A549 (cell line): ENCODE measurements around the gene CERS6. TPM values are rescaled to one million over a fixed set of nuclear protein-coding genes. Genes with fewer than 3 reads are reported as not detected.

ENCODE experiments used
- ATAC-seq, 2 experiments: fragments of 200-7000 bp in 1 of 2; fragments of >200 bp in 1 of 2; cut with Nextera tagmentation in 1 of 2; cut with Tn5 transposase in 1 of 2; 3 replicates each; pipeline versions ENCODE4 v1.8.0 to v1.9.1; 2018 to 2020; ENCODE audit warnings: mild to moderate bottlenecking in 1 of 2, moderate library complexity in 1 of 2
- CTCF ChIA-PET: fragments of 300-600 bp; sonication (Branson Sonifier 250); formaldehyde crosslinking; extraction: SDS; loops from one replicate; lab custom pipeline; 2021; ENCODE audit warnings: antibody characterized with exemption, inconsistent platforms; lab: Yijun Ruan, JAX
- POLR2A ChIA-PET: fragments of 350-600 bp; formaldehyde crosslinking; extraction: SDS; loops from one replicate; lab custom pipeline; 2021; ENCODE audit warnings: antibody characterized with exemption, inconsistent platforms; lab: Yijun Ruan, JAX
- DNase-seq, 2 experiments: peaks; one replicate each; pipeline versions ENCODE4 v3.0.0 to v3.0.0-alpha.2; 2011 to 2016; ENCODE audit warnings: low read depth in 1 of 2, low spot score in 1 of 2
- FAIRE-seq: peaks from 2 replicates; lab custom pipeline; 2011; peaks lifted over from hg19 to GRCh38; lab: Jason Lieb, UNC
- H3K27ac ChIP-seq, 2 experiments: fragments of >200 bp; sonication (Bioruptor Twin); formaldehyde crosslinking; 3 replicates each; pipeline ENCODE4 v1.5.1; 2016 to 2017
- H3K4me1 ChIP-seq: fragments of >200 bp; sonication (Bioruptor Twin); formaldehyde crosslinking; 3 replicates; pipeline ENCODE4 v1.6.1; 2016
- H3K4me2 ChIP-seq: fragments of >200 bp; sonication (Bioruptor Twin); formaldehyde crosslinking; 3 replicates; pipeline ENCODE4 v1.6.1; 2016
- H3K4me3 ChIP-seq: fragments of >200 bp; sonication (Bioruptor Twin); formaldehyde crosslinking; 3 replicates; pipeline ENCODE4 v1.5.1; 2016
- H3K9me3 ChIP-seq: fragments of >200 bp; sonication (Bioruptor Twin); formaldehyde crosslinking; 3 replicates; pipeline ENCODE4 v1.6.1; 2016
- ATOH8 ChIP-seq: fragments of 250-450 bp; sonication (Bioruptor Pico); IDR thresholded peaks from 2 replicates; pipeline ENCODE4 v1.5.0; 2020; ENCODE audit warnings: low read depth, mild to moderate bottlenecking, moderate library complexity
- BHLHE40 ChIP-seq: IDR thresholded peaks from 2 replicates; pipeline ENCODE4 v1.6.1; 2012; ENCODE audit warnings: low read depth, low read length, inconsistent platforms
- CTCF ChIP-seq: fragments of >200 bp; sonication (Bioruptor Twin); formaldehyde crosslinking; IDR thresholded peaks from 3 replicates; pipeline ENCODE4 v1.5.1; 2016
- EHF ChIP-seq: fragments of 250-450 bp; sonication (Bioruptor Pico); IDR thresholded peaks from 2 replicates; pipeline ENCODE4 v1.5.0; 2020; ENCODE audit warnings: mild to moderate bottlenecking
- EHMT2 ChIP-seq: fragments of 200-600 bp; sonication (generic); IDR thresholded peaks from 2 replicates; pipeline ENCODE4 v1.6.1; 2016; ENCODE audit warnings: antibody characterized with exemption, low read depth, mild to moderate bottlenecking, moderate library complexity
- ESRRA ChIP-seq: fragments of 150-350 bp; IDR thresholded peaks from 2 replicates; pipeline ENCODE4 v1.6.1; 2014; ENCODE audit warnings: mild to moderate bottlenecking, low read length, borderline replicate concordance
- FOSL2 ChIP-seq, 2 experiments: fragments of 450-650 bp in 1 of 2; fragments of >200 bp in 1 of 2; sonication (Bioruptor Twin) in 1 of 2; formaldehyde crosslinking; IDR thresholded peaks; 2 replicates each; pipeline versions ENCODE4 v1.5.0 to v1.6.1; 2016 to 2020; ENCODE audit warnings: mild to moderate bottlenecking in 1 of 2, moderate library complexity in 1 of 2
- FOXS1 ChIP-seq: fragments of 250-450 bp; sonication (Bioruptor Pico); IDR thresholded peaks from 2 replicates; pipeline ENCODE4 v1.5.0; 2020; ENCODE audit warnings: mild to moderate bottlenecking, moderate library complexity
- HDAC2 ChIP-seq: fragments of 200-600 bp; sonication (generic); IDR thresholded peaks from 2 replicates; pipeline ENCODE4 v1.6.1; 2016
- HES2 ChIP-seq: fragments of >200 bp; sonication (Bioruptor Twin); formaldehyde crosslinking; IDR thresholded peaks from 2 replicates; pipeline ENCODE4 v1.6.1; 2016
- HMGXB4 ChIP-seq: fragments of 250-450 bp; sonication (Bioruptor Pico); IDR thresholded peaks from 2 replicates; pipeline ENCODE4 v1.5.0; 2021; ENCODE audit warnings: mild to moderate bottlenecking, moderate library complexity, borderline replicate concordance
- MYC ChIP-seq: IDR thresholded peaks from 2 replicates; pipeline ENCODE4 v1.6.1; 2012; ENCODE audit warnings: mild to moderate bottlenecking, inconsistent platforms, low read length, improper control_type of control experiment, borderline replicate concordance
- PBX3 ChIP-seq: IDR thresholded peaks from 2 replicates; pipeline ENCODE4 v1.6.1; 2012
- POLR2A ChIP-seq: IDR thresholded peaks from 2 replicates; pipeline ENCODE4 v1.6.1; 2012; ENCODE audit warnings: mild to moderate bottlenecking, low read length
- REST ChIP-seq: fragments of 200-600 bp; sonication (generic); IDR thresholded peaks from 2 replicates; pipeline ENCODE4 v1.6.1; 2016; ENCODE audit warnings: antibody characterized with exemption, mild to moderate bottlenecking, moderate library complexity
- SREBF2 ChIP-seq: fragments of 450-650 bp; IDR thresholded peaks from 2 replicates; pipeline ENCODE4 v1.6.1; 2014; ENCODE audit warnings: mild to moderate bottlenecking, moderate library complexity
- TP53 ChIP-seq: fragments of 250-450 bp; sonication (Bioruptor Pico); IDR thresholded peaks from 2 replicates; pipeline ENCODE4 v1.5.0; 2021; ENCODE audit warnings: mild to moderate bottlenecking, moderate library complexity
- USF2 ChIP-seq: fragments of 450-650 bp; IDR thresholded peaks from 2 replicates; pipeline ENCODE4 v1.6.1; 2014; ENCODE audit warnings: antibody characterized with exemption
- ZC3H11A ChIP-seq: fragments of 450-650 bp; IDR thresholded peaks from 2 replicates; pipeline ENCODE4 v1.6.1; 2014; ENCODE audit warnings: antibody characterized with exemption, mild to moderate bottlenecking
- ZFP36 ChIP-seq: fragments of 450-650 bp; IDR thresholded peaks from 2 replicates; pipeline ENCODE4 v1.6.1; 2014; ENCODE audit warnings: borderline replicate concordance; ENCODE audit not compliant: partially characterized antibody
- WGBS: methylation state at CpG from one replicate; pipeline ENCODE4 v1.1.6; 2017; ENCODE audit errors: missing lambda C conversion rate; 5-methylcytosine and 5-hydroxymethylcytosine counted together
- polyA plus RNA-seq, 4 experiments: library from polyadenylated mRNA; depleted of rRNA in 3 of 4; stranded (reverse); fragments of >200 nt; fragmentation: RNase III in 1 of 4; extraction: RNeasy Plus Mini Kit Qiagen cat#74134 plus additional on column Dnase treatment in 1 of 4; gene quantifications; 2 replicates in 3 of 4; 3 replicates in 1 of 4; pipeline ENCODE4 v1.2.3, GENCODE V29; 2011 to 2017

The CERS6 gene
- polyA plus RNA-seq, 2 of the 4 experiments (the other 2 are of a cell fraction) = 12.0 to 16.9 TPM

- TF ChIP-seq HMGXB4 (no peak), FOSL2 (IDR thresholded peaks at IDR 0.05) (no peak), FOSL2 (CRISPR knock-in tag; IDR thresholded peaks at IDR 0.05) (no peak), ATOH8 (no peak), TP53 (no peak), HES2 (no peak)
Observed at GRCh38 chr2:168561991-168562390, 105.9 kb downstream of the CERS6 start (continued).

GRCh38 chr2:168562971-168563370, 106.9 kb downstream of the CERS6 start:
- H3K9me3 ChIP-seq = no peaks in the 10 kb centered on the region
- TF ChIP-seq REST = no peak
- no peak for TF ChIP-seq SREBF2
- no peak for TF ChIP-seq ESRRA
- TF ChIP-seq MYC = no peak
- no peak for TF ChIP-seq FOXS1
- TF ChIP-seq PBX3 = no peak
- no peak for TF ChIP-seq POLR2A
- TF ChIP-seq EHMT2 = no peak
- WGBS = 81% methylated on average over 1 of the region's 1 CpG
- H3K4me2 ChIP-seq = no peak overlapping the region
- peaks cover 9% of the 10 kb centered on the region; the same call in 2 of the 3 replicates for H3K4me1 ChIP-seq
- no peak for ATAC-seq
- no peak for DNase-seq
- no peak overlapping the region for H3K27ac ChIP-seq
- FAIRE-seq = no peak
- ChIA-PET CTCF (no interaction called here), POLR2A (no interaction called here)
- H3K4me3 ChIP-seq = no peak overlapping the region

- no peak for ATAC-seq
- TF ChIP-seq ZFP36 = no peak
- TF ChIP-seq ZC3H11A = no peak
- no peak for TF ChIP-seq USF2
- no peak for TF ChIP-seq HDAC2
- TF ChIP-seq EHF = no peak
- TF ChIP-seq MYC = no peak
- TF ChIP-seq HMGXB4 = no peak
- TF ChIP-seq CTCF = no peak
- TF ChIP-seq BHLHE40 = no peak
- Histone ChIP-seq H3K27ac (no peak overlapping the region), H3K4me2 (no peak overlapping the region), H3K4me1 (peaks cover 5% of the 10 kb centered on the region; the same call in 1 of the 3 replicates), H3K9me3 (no peaks in the 10 kb centered on the region), H3K4me3 (no peak overlapping the region)
- no peak for DNase-seq
- ChIA-PET POLR2A (no interaction called here), CTCF (no interaction called here)
- no peak for FAIRE-seq
Observed at GRCh38 chr2:168564641-168565040, 108.6 kb downstream of the CERS6 start.
